Peyer's patch (tissue), 4 donors: Measurements from ENCODE around the gene SNRK. TPM values are rescaled to one million over a fixed set of nuclear protein-coding genes. Genes with fewer than 3 reads are reported as not detected.
A peak's percentile ranks its signal among the peaks of the same experiment; 100 is the strongest.

Source experiments
- DNase-seq, 3 donors: peaks; one replicate each; pipeline ENCODE4 v3.0.0-alpha.2; 2017 to 2019
- H3K27ac ChIP-seq, 4 donors: fragments of 200-600 bp; sonication (generic); one replicate each; pipeline ENCODE4 v1.5.1; 2016 to 2019
- H3K27me3 ChIP-seq, 2 donors: fragments of 200-600 bp; sonication (generic); one replicate each; pipeline ENCODE4 v1.5.1; 2019
- H3K36me3 ChIP-seq, 3 donors: fragments of 200-600 bp; sonication (generic); one replicate each; pipeline ENCODE4 v1.5.1; 2016 to 2019
- H3K4me1 ChIP-seq, 4 donors: fragments of 200-600 bp; sonication (generic); one replicate each; pipeline ENCODE4 v1.5.1; 2016 to 2019
- H3K4me3 ChIP-seq, 4 donors: fragments of 200-600 bp; sonication (generic); 1 replicate in 3 of 4; 2 replicates in 1 of 4; pipeline ENCODE4 v1.5.1; 2016 to 2019; ENCODE audit warnings: mild to moderate bottlenecking in 1 of 4
- H3K9me3 ChIP-seq, 4 donors: fragments of 200-600 bp; sonication (generic); one replicate each; pipeline ENCODE4 v1.5.1; 2016 to 2019; ENCODE audit warnings: mild to moderate bottlenecking in 1 of 4
- CTCF ChIP-seq, 6 experiments: fragments of 450-650 bp in 4 of 6; fragments of 200-600 bp in 2 of 6; sonication (generic) in 1 of 6; IDR thresholded peaks; one replicate each; pipeline ENCODE4 v1.5.1; 2017 to 2019; ENCODE audit warnings: antibody characterized with exemption in 6 of 6, mild to moderate bottlenecking in 3 of 6, moderate library complexity in 1 of 6
- POLR2A ChIP-seq, 2 donors: fragments of 450-650 bp; IDR thresholded peaks; one replicate each; pipeline ENCODE4 v1.5.1; 2017; ENCODE audit warnings: antibody characterized with exemption in 2 of 2, mild to moderate bottlenecking in 2 of 2, moderate library complexity in 2 of 2
- total RNA-seq, 4 donors: library from RNA; depleted of rRNA; stranded (reverse); fragments of >200 nt; gene quantifications; one replicate each; pipeline ENCODE4 v1.1.0, GENCODE V29; 2016

SNRK gene
- total RNA-seq, 4 donors from 2014 or later: 48.7 to 69.4 (median 56.7) TPM

- Histone ChIP-seq H3K27ac (peak overlapping the region in 2 of 4 donors; percentile 2 to 22), H3K36me3 (no peaks in the 10 kb centered on the region), H3K4me3 (no peak overlapping the region), H3K9me3 (no peaks in the 10 kb centered on the region), H3K27me3 (no peaks in the 10 kb centered on the region), H3K4me1 (peaks cover 0 to 28% (median 5%) of the 10 kb centered on the region in 4 donors)
- TF ChIP-seq POLR2A (IDR thresholded peaks at IDR 0.05) (no peak), CTCF (IDR thresholded peaks at IDR 0.05) (no peak)
- no peak for DNase-seq
Observed at GRCh38 chr3:43317461-43318316, 31.3 kb downstream of the SNRK start.

GRCh38 chr3:43319376-43319775, 33.0 kb downstream of the SNRK start:
- DNase-seq: no peak
- H3K4me3 ChIP-seq: no peak overlapping the region
- TF ChIP-seq CTCF (IDR thresholded peaks at IDR 0.05) (no peak), POLR2A (IDR thresholded peaks at IDR 0.05) (no peak)
- H3K4me1 ChIP-seq: peaks cover 0 to 28% (median 5%) of the 10 kb centered on the region in 4 donors
- no peaks in the 10 kb centered on the region for H3K36me3 ChIP-seq
- H3K27ac ChIP-seq: no peak overlapping the region
- no peaks in the 10 kb centered on the region for H3K27me3 ChIP-seq
- no peaks in the 10 kb centered on the region for H3K9me3 ChIP-seq

DNA sequence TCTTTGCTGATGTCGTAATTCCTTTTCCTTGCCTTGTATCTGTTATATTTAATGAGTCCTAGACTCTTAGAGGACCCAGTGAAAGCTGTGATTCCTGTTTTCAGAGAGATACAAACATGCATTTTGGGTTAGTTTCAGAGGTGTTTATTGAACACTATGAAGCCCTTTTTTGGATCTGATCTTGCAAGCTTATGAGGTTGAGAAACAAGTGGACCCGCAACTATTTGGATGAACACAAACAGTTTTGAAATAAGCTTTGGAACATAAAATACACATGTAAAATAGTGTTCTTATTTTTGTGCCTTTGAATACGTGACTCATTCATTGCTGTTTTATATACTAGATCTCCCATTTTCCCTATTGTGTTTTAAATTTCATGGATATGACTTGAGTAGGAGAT, 33.5 kb downstream of the SNRK start:
- no peak for TF ChIP-seq POLR2A (IDR thresholded peaks at IDR 0.05)
- TF ChIP-seq CTCF (IDR thresholded peaks at IDR 0.05): no peak
- Histone ChIP-seq H3K4me3 (no peak overlapping the region), H3K9me3 (no peaks in the 10 kb centered on the region), H3K27ac (no peak overlapping the region), H3K4me1 (peaks cover 0 to 28% (median 5%) of the 10 kb centered on the region in 4 donors), H3K36me3 (no peaks in the 10 kb centered on the region), H3K27me3 (no peaks in the 10 kb centered on the region)
- no peak for DNase-seq

DNA sequence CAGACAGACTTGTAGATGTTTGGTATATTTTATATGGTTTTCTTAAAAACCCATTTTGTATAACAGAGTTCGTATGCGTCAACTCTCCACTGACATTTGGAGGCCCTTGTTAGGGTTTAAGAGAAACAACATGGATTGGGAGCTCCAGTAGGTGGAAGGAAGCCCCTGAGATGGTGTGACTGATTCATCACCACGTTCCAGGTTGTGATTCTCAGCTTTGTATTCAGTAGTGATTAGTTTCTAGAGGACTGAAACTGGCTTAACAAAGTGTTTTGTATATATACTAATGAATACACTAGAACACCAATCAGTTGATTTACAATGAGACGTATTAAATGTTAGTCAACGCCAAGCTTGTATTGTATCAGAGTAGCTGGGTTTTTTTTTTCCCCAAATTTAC, 33.9 kb downstream of the SNRK start:
- no peaks in the 10 kb centered on the region for H3K36me3 ChIP-seq
- no peak overlapping the region for H3K4me3 ChIP-seq
- TF ChIP-seq POLR2A (IDR thresholded peaks at IDR 0.05) (no peak), CTCF (IDR thresholded peaks at IDR 0.05) (no peak)
- no peak overlapping the region for H3K27ac ChIP-seq
- H3K27me3 ChIP-seq: no peaks in the 10 kb centered on the region
- no peak for DNase-seq
- H3K9me3 ChIP-seq: no peaks in the 10 kb centered on the region
- peaks cover 0 to 23% (median 5%) of the 10 kb centered on the region in 4 donors for H3K4me1 ChIP-seq

DNA sequence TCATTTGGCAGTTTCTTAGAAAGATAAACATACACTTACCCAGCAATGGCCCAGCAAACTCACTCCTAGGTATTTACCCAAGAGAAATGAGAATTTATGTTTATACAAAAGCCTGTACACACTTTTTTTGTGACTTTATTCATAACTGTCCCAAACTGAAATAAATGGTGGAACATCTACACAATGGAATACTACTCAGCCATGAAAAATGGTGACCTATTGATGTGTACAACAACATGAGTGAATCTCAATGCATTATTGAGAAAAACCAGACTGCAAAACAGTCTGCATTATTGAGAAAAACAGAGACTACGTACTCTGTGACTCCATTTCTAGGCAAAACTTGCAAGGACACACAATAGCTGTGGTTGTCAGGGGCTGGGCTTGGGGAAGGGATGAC, 37.2 kb downstream of the SNRK start:
- no peak for DNase-seq
- Histone ChIP-seq H3K27ac (no peak overlapping the region), H3K4me1 (peaks cover 0 to 32% (median 10%) of the 10 kb centered on the region in 4 donors), H3K4me3 (no peak overlapping the region), H3K27me3 (no peaks in the 10 kb centered on the region), H3K9me3 (no peaks in the 10 kb centered on the region), H3K36me3 (no peaks in the 10 kb centered on the region)
- TF ChIP-seq CTCF (IDR thresholded peaks at IDR 0.05): no peak
- no peak for TF ChIP-seq POLR2A (IDR thresholded peaks at IDR 0.05)
